HG03045 (cell line): ENCODE data around the gene TIAM2.
"Not testable (repeated sequence)": the region's sequence is repeated elsewhere in the genome, so short reads cannot be mapped to it uniquely, and the experiment has no call there.

Experiments
- ATAC-seq: cut with Tn5 transposase; IDR thresholded peaks from one replicate; pipeline ENCODE4 v1.9.1; 2021; ENCODE audit warnings: mild to moderate bottlenecking, moderate library complexity; ENCODE audit not compliant: unreplicated experiment

The TIAM2 gene

GRCh38 chr6:154995254-154996015 lies at the start of gene TIAM2:
Gene TIAM2, plus strand, starts transcription at chr6:154995315. Its CDS starts 133,909 bp downstream, at chr6:155129224.
- ATAC-seq: no peak

GRCh38 chr6:154950979-154951344 lies 44.2 kb upstream of the TIAM2 start:
- no peak for ATAC-seq

- no peak for ATAC-seq
These were observed 43.5 kb upstream of the TIAM2 start for GRCh38 chr6:154951345-154952200.

GRCh38 chr6:154953644-154954043 lies 41.5 kb upstream of the TIAM2 start:
- ATAC-seq: no peak

DNA sequence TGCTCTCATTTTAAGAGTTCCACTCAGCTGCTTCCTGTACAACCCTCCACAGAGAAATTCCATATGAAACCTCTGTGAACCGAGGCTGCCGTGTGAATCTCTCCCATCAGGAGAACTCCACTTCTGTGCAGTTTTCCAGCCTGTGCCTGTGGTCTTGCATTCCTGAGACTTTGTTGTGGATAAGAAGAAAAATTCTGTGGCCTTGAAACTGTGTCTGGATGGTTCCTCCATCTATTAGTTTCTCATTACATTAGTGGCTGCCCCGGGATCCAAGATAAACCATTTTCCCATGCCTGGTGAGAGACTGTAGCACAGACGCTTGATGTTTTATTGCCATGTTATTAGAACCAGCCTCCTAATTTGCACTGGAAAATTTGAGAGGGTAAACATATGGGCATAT lies 40.8 kb upstream of the TIAM2 start:
- ATAC-seq: no peak

- no peak for ATAC-seq
These were observed 38.2 kb upstream of the TIAM2 start for GRCh38 chr6:154956771-154957522.

DNA sequence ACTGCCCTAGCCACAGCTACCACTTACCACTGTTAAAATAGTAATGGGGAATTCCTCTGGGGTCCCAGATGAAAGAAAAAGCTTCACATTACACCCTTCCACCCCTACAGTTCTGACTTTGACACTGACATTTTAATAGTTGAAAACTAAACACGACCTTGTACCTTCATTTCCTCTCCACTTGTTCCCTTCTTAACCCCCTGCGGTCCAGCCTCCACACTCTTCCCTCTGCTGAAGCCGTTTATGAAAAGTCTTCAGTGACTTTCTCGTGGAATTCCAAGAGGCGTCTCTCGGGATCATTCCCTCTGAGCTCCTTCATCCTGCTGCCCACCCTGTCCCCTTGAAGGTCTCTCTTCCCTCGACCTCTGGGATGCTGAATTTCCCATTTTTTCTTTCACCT lies 36.6 kb upstream of the TIAM2 start:
- ATAC-seq: no peak

DNA sequence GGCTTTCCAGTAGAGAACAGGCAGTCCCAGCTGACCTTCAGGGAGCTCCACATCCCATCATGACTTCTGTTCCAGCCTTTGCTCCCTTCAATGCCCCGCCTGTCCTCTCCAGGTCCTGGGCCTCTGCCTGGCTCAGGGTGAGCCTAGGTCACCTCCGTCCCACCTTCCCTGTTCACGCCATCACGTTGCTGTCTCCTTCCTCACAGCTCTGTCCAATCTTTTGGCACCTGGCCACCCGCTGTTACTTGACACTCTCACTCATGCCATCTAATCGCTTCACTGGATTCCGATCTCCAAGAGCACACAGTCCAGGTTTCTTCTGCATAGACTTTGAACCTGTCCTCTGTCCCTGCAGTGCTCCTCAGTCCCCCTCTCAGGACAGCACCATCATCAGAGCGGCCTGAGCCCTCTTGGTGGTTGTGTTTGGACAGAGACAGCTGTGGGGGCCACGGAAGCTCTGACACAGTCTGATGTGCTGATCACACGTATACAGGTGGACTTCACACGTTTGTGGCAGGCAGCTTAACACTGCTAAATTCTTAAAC lies 34.7 kb upstream of the TIAM2 start:
- ATAC-seq: no peak

DNA sequence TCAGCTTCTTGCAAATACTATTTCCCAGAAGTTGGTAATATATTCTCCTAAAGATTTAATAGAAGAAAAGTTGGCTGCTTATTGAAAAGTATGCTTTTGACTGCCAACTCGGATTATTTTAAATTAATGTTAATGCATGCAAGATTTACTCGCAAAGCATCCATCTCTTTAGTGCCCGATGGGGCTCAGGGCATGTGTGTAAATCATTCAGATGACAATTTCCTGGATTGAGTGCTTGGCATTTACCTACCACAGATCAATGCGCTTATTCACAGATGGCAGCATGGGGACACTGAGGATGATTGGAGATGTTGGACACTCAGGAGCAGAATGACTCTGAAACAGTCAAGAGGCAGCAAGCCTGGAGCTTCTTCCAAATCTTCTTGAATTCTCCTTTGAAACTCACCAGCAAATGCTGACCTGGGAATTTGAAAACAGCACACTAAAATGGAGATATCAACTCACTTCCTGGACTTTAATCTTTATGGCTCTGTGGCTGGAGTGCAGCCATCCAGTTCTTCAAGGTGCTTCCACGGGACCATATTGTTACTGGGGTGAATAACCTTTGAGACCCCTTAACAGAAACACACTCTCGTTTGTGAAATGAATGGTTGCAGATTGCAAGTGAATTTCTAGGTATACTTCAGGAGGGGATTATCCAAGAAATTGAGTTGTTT lies 34.1 kb upstream of the TIAM2 start:
- ATAC-seq: no peak

DNA sequence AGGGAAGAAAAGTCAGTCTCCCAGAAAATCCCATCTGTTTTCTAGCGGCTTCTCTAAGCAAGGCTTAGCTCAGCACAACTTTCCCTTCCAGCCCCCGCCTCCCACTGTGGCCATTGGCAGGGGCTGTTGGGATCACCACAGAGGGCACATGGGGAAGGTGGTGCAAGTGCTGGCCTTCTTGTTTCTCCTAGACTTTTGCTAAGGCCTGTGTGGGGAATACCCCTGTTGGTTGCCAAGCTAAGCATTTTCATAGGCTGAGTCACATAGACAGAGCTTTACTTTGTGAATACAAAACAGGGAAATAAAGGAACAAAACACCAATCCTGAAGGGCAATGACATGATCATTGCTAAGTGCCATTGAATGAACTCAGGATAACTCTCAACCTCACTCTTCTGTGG lies 32.4 kb upstream of the TIAM2 start:
- ATAC-seq: no peak

DNA sequence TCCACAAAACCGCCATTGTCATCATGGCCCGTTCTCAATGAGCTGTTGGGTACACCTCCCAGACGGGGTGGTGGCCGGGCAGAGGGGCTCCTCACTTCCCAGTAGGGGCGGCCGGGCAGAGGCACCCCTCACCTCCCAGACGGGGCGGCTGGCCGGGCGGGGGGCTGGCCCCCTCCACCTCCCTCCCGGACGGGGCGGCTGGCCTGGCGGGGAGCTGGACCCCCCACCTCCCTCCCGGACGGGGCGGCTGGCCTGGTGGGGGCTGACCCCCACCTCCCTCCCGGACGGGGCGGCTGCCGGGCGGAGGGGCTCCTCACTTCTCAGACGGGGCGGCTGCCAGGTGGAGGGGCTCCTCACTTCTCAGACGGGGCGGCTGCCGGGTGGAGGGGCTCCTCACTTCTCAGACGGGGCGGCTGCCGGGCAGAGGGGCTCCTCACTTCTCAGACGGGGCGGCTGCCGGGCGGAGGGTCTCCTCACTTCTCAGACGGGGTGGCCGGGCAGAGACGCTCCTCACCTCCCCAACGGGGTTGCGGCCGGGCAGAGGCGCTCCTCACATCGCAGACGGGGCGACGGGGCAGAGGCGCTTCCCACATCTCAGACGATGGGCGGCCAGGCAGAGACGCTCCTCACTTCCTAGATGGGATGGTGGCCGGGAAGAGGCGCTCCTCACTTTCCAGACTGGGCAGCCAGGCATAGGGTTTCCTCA lies 28.9 kb upstream of the TIAM2 start:
- not testable (repeated sequence) for ATAC-seq

GRCh38 chr6:154969796-154970195 lies 25.3 kb upstream of the TIAM2 start:
- ATAC-seq: no peak

GRCh38 chr6:154974485-154975149 lies 20.5 kb upstream of the TIAM2 start:
- no peak for ATAC-seq

- ATAC-seq: no peak
These were observed 17.5 kb upstream of the TIAM2 start for GRCh38 chr6:154977588-154977987.

DNA sequence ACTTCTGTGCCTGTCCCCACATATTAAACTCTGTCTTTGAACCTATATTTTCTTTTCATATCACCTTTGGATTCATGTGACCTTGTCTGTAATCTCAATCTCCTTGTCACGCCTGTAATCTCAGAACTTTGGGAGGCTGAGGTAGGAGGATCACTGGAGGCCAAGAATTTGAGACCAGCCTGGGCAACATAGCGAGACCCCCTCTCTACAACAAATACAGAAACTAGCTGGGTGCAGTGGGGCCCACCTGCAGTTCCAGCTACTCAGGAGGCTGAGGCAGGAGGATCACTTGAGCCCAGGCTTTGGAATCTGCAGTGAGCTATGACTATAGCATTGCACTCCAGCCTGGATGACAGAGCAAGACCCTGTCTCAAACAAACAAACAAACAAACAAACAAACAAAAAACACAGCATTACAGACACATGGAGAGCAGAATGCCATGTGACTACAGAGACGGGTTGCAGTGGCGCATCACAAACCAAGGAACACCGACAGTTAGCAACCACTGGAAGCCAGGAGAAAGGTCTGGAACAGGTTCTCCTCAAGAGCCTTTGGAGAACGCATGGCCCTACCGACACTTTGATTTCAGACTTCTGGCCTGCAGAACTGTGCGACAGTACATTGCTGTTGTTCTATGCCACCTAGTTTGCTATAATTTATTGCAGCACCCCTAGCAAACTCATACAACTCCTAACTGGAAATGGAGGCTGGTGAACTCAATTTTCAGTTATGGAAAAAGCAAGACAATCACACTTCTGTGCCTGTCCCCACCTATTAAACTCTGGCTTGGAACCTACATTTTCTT lies 14.6 kb upstream of the TIAM2 start:
- ATAC-seq: no peak

DNA sequence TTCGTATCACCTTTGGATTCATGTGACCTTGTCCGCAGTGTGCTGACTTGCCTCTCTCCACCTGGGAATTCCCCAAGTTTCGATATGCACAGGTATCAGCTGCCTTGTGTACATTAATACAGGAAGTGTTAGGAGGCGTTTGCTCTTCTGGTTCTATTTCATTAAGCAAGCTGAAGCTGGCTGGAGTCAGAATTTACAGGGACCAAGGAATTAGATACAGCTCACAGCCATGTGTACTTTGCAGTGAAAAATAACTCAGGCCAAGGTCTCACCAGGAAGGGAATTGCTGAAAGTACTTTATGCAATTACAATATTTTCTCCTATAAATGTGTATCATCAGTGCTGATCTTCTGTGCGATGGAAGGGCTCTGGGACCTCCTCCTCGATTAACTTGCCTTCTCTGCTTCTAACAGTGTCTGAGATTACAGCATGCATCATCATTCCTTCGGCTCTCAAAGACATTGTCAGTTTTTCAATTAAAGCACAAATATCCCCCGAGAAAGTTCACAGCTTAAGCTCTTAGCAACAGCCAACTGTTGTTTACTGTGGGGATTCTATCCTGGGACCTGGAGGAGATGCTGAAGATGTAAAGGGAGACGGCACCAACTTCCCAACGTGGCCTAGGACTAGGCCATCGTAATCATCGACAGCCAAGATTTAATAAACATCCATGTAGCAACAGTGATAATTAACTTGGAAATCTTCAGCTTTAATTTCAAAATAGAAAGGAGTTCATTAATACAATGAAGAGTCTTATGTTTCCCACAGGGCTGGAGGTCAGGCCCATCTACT lies 13.8 kb upstream of the TIAM2 start:
- ATAC-seq: no peak

GRCh38 chr6:154984146-154984545 lies 11.0 kb upstream of the TIAM2 start:
- ATAC-seq: no peak

- ATAC-seq: no peak
These were observed 8.3 kb upstream of the TIAM2 start for GRCh38 chr6:154986787-154987235.
